Activated CD4-positive, alpha-beta memory T cell treated with anti-CD3 and anti-CD28 coated beads for 36 hours (primary cell): ENCODE measurements around the gene DOK3. TPM values are rescaled to one million over a fixed set of nuclear protein-coding genes. Genes with fewer than 3 reads are reported as not detected.

ENCODE experiments used
- CTCF ChIA-PET: fragments of 350-600 bp; sonication (Branson Sonifier 250); formaldehyde crosslinking; loops from one replicate; lab custom pipeline; 2021; ENCODE audit warnings: antibody characterized with exemption, inconsistent platforms; lab: Charles Lee
- POLR2A ChIA-PET: fragments of 350-600 bp; sonication (Branson Sonifier 250); formaldehyde crosslinking; loops from one replicate; lab custom pipeline; 2021; ENCODE audit warnings: antibody characterized with exemption; lab: Charles Lee
- DNase-seq: peaks from one replicate; pipeline ENCODE4 v3.0.0-alpha.2; 2020
- H3K27ac Mint-ChIP-seq: one replicate; pipeline ENCODE4 v1.8.0; 2021; ENCODE audit warnings: mixed read lengths
- H3K27me3 Mint-ChIP-seq: one replicate; pipeline ENCODE4 v1.8.0; 2021; ENCODE audit warnings: mixed read lengths
- H3K36me3 Mint-ChIP-seq: one replicate; pipeline ENCODE4 v1.8.0; 2021; ENCODE audit warnings: mixed read lengths
- H3K4me1 Mint-ChIP-seq: one replicate; pipeline ENCODE4 v1.8.0; 2021; ENCODE audit warnings: low read depth, mixed read lengths
- H3K4me3 Mint-ChIP-seq: one replicate; pipeline ENCODE4 v1.8.0; 2021; ENCODE audit warnings: mild to moderate bottlenecking, mixed read lengths
- H3K9me3 Mint-ChIP-seq: one replicate; pipeline ENCODE4 v1.8.0; 2021; ENCODE audit warnings: mixed read lengths
- intact Hi-C: fragments of 100-400 bp; cut with micrococcal nuclease; formaldehyde crosslinking; loops from one replicate; pipeline ENCODE4 v1.15.1; 2023
- total RNA-seq, 2 experiments: library from RNA; stranded (reverse); gene quantifications; one replicate each; pipeline ENCODE4 v1.2.3, GENCODE V29; 2021

Gene DOK3
- total RNA-seq = 1 to 10 TPM in 1 of 2 experiments, under 1 TPM in 1; 0.52 to 1.3 TPM

GRCh38 chr5:177509381-177509951 is at the start of gene DOK3:
Gene DOK3, minus strand, starts transcription at chr5:177509826. Its CDS starts 286 bp downstream, at chr5:177509540.
- Mint-ChIP-seq H3K4me1 (peaks cover 2% of the 10 kb centered on the region), H3K27me3 (no peaks in the 10 kb centered on the region), H3K9me3 (no peaks in the 10 kb centered on the region), H3K27ac (no peak within 1 kb of the TSS), H3K4me3 (no peak within 1 kb of the TSS), H3K36me3 (peaks cover 29% of the 10 kb centered on the region)
- ChIA-PET CTCF (interaction anchor here (1.4 to 3.2 kb wide), 2 partner anchors 9 to 200 kb away, joined by 4 to 12 read pairs; no protein-coding TSS in a partner anchor), POLR2A (no interaction called here)
- no peak for DNase-seq
- intact Hi-C loops = no loop called here

DNA sequence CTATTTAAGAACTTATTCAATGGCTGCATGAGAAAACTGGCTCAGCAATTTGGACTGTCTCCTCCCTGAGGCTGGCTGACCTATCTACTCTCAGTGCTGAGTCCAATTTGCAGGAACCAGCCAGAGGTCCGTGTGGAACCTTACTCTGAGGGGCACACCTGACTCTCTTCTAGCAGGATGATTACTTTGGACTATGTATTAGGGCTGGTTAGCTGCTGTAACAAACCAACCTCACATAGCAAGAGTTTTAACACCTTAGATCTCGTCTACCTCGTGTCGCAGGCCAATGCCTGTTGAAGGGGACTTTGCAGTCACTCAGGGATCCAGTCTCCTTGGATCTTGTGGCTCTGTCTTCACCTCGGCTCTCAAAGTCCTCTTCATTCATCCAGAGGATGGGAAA is 48.2 kb upstream of the DOK3 start:
- H3K36me3 Mint-ChIP-seq = no peaks in the 10 kb centered on the region
- DNase-seq = no peak
- no peak overlapping the region for H3K4me3 Mint-ChIP-seq
- intact Hi-C loops = no loop called here
- peaks cover 25% of the 10 kb centered on the region for H3K4me1 Mint-ChIP-seq
- H3K9me3 Mint-ChIP-seq = no peaks in the 10 kb centered on the region
- ChIA-PET POLR2A (no interaction called here), CTCF (no interaction called here)
- H3K27ac Mint-ChIP-seq = no peak overlapping the region
- H3K27me3 Mint-ChIP-seq = no peaks in the 10 kb centered on the region

GRCh38 chr5:177557041-177557647 is 47.5 kb upstream of the DOK3 start:
- CTCF ChIA-PET = interaction anchor here (0.6 kb wide), 1 partner anchor 88 kb away, joined by 3 read pairs; no protein-coding TSS in a partner anchor
- Mint-ChIP-seq H3K9me3 (no peaks in the 10 kb centered on the region), H3K4me1 (peaks cover 32% of the 10 kb centered on the region), H3K4me3 (no peak overlapping the region), H3K36me3 (peaks cover 2% of the 10 kb centered on the region), H3K27ac (no peak overlapping the region), H3K27me3 (no peaks in the 10 kb centered on the region)
- DNase-seq = peak; percentile 13
- intact Hi-C loops = no loop called here
- POLR2A ChIA-PET = no interaction called here

DNA sequence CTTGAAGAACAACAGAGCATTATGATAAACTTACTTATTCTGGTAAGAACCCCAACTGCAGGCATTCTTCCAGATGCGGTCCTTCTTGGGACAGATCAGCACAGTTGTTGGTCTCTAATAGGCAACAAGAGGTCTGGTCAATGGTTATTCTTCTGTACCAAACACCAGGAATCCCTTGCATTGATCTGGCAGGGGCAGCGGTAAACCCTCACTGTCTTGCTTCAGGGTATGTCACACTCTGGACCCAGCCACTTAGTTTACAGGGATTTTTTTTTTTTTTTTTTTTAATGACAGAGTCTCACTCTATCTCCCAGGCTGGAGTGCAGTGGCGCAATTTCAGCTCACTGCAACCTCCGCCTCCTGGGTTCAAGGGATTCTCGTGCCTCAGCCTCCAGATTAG is 46.0 kb upstream of the DOK3 start:
- no peak overlapping the region for H3K27ac Mint-ChIP-seq
- H3K4me1 Mint-ChIP-seq = peaks cover 35% of the 10 kb centered on the region
- ChIA-PET POLR2A (interaction anchor here (0.6 kb wide), 1 partner anchor 33 kb away, joined by 3 read pairs; no protein-coding TSS in a partner anchor), CTCF (interaction anchor here (0.6 to 0.7 kb wide), 2 partner anchors 52 to 602 kb away, joined by 3 to 4 read pairs; no protein-coding TSS in a partner anchor)
- H3K4me3 Mint-ChIP-seq = no peak overlapping the region
- peaks cover 5% of the 10 kb centered on the region for H3K36me3 Mint-ChIP-seq
- intact Hi-C loops = no loop called here
- DNase-seq = no peak
- no peaks in the 10 kb centered on the region for H3K9me3 Mint-ChIP-seq
- H3K27me3 Mint-ChIP-seq = no peaks in the 10 kb centered on the region

DNA sequence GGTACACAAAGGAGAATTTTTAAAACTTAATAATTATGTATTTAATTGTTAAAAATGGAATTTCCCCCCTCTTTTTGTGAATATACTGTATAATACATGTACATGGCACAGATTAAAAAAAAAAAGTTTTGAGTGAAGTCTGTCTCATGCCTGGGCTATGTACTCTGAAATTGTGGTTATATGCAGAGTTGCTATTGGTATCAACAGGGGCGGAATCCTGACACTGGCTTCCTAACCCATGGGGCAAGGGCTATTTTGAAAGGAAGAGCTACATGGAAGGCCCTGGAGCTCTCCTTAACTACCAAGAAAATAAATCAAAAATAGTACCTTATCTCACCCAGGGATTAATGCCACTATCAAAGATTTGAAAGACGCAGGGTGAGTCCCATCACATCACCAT is 45.6 kb upstream of the DOK3 start:
- intact Hi-C loops = no loop called here
- CTCF ChIA-PET = interaction anchor here (0.7 kb wide), 1 partner anchor 602 kb away, joined by 4 read pairs; no protein-coding TSS in a partner anchor
- no peaks in the 10 kb centered on the region for H3K27me3 Mint-ChIP-seq

GRCh38 chr5:177554474-177555111 is 45.0 kb upstream of the DOK3 start, which contains the start of gene FAM193B:
Gene FAM193B, minus strand, starts transcription at chr5:177554563. Its CDS starts 105 bp downstream, at chr5:177554458.
- Mint-ChIP-seq H3K27ac (peak within 1 kb of the TSS; percentile 51), H3K4me1 (peaks cover 35% of the 10 kb centered on the region), H3K36me3 (peaks cover 8% of the 10 kb centered on the region), H3K9me3 (no peaks in the 10 kb centered on the region), H3K27me3 (no peaks in the 10 kb centered on the region), H3K4me3 (peak within 1 kb of the TSS; percentile 85)
- ChIA-PET POLR2A (no interaction called here), CTCF (no interaction called here)
- peak; percentile 98 for DNase-seq
- intact Hi-C loops = loop anchor here (1.0 to 5.0 kb wide), 2 partner anchors 37 to 38 kb away; partner anchors contain the start of genes DDX41 and TMED9

More for the DNA sequence above, 45.6 kb upstream of the DOK3 start:
- peaks cover 35% of the 10 kb centered on the region for H3K4me1 Mint-ChIP-seq
- H3K4me3 Mint-ChIP-seq = peak overlapping the region; percentile 85
- peaks cover 8% of the 10 kb centered on the region for H3K36me3 Mint-ChIP-seq
- DNase-seq = no peak
- POLR2A ChIA-PET = no interaction called here
- H3K27ac Mint-ChIP-seq = no peak overlapping the region
- H3K9me3 Mint-ChIP-seq = no peaks in the 10 kb centered on the region

DNA sequence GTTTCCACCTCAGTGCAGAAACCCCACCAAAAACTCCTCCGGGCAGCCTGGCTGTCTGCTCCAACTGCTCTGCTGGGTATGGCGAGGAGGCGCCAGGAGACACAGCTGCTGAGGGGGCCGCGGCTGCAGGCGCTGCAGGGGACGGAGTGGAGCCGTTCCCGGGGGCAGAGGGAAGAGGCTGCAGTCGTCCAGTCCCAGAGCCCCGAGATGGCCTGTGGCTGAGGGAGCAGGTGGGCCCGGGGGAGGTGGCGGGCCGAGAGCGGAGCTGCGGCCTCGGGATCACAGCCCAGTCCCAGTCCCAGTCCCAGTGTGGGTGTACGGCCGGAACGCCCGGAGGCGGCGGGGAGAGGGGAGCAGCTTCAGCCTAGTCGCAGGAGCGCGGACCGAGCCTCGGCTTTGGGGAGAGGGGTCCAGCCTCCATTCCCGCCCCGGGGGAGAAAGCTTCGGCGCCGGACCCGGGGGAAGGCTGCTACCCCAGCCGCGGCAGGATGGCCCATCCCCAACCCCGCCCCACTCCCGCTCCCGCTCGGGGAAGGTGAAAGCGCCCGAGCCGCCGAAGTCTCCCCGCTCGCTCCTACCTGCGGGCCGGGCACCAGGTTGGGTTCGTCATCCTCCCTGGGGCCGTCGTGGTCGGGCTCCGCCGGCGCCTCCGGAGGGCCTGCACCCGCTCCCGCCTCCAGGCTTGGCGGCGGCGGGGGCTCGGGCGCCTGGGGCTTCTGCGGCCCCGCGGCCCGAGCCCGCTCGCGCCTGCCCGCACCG is 44.2 kb upstream of the DOK3 start:
- CTCF ChIA-PET = no interaction called here
- Mint-ChIP-seq H3K4me1 (peaks cover 36% of the 10 kb centered on the region), H3K27me3 (no peaks in the 10 kb centered on the region), H3K36me3 (peaks cover 8% of the 10 kb centered on the region), H3K27ac (peak overlapping the region; percentile 5), H3K4me3 (peak overlapping the region; percentile 64), H3K9me3 (no peaks in the 10 kb centered on the region)
- DNase-seq = peak; percentile 62
- intact Hi-C loops = loop anchor here (1.0 to 5.0 kb wide), 2 partner anchors 37 to 38 kb away; partner anchors contain the start of genes DDX41 and TMED9
- POLR2A ChIA-PET = no interaction called here

- Mint-ChIP-seq H3K36me3 (peaks cover 8% of the 10 kb centered on the region), H3K4me3 (peak overlapping the region; percentile 64), H3K27ac (no peak overlapping the region), H3K9me3 (no peaks in the 10 kb centered on the region), H3K27me3 (no peaks in the 10 kb centered on the region), H3K4me1 (peaks cover 38% of the 10 kb centered on the region)
- no peak for DNase-seq
- intact Hi-C loops = loop anchor here (5.0 kb wide), 1 partner anchor 36 kb away; the partner anchor contains the start of gene DDX41
- ChIA-PET POLR2A (no interaction called here), CTCF (no interaction called here)
Measured at GRCh38 chr5:177552839-177553455, 43.3 kb upstream of the DOK3 start.

GRCh38 chr5:177550122-177550521 is 40.5 kb upstream of the DOK3 start:
- no peak for DNase-seq
- Mint-ChIP-seq H3K4me3 (no peak overlapping the region), H3K36me3 (peaks cover 8% of the 10 kb centered on the region), H3K4me1 (peaks cover 38% of the 10 kb centered on the region), H3K27me3 (no peaks in the 10 kb centered on the region), H3K27ac (no peak overlapping the region), H3K9me3 (no peaks in the 10 kb centered on the region)
- POLR2A ChIA-PET = no interaction called here
- intact Hi-C loops = loop anchor here (5.0 kb wide), 1 partner anchor 33 kb away; the partner anchor contains the start of gene DDX41
- CTCF ChIA-PET = interaction anchor here (0.9 to 1.1 kb wide), 2 partner anchors 11 to 52 kb away, joined by 3 to 4 read pairs; no protein-coding TSS in a partner anchor

- H3K4me3 Mint-ChIP-seq = no peak overlapping the region
Measured at GRCh38 chr5:177548495-177548894, 38.9 kb upstream of the DOK3 start.

GRCh38 chr5:177547736-177548135 is 38.1 kb upstream of the DOK3 start:
- H3K4me1 Mint-ChIP-seq = peaks cover 26% of the 10 kb centered on the region
- no peaks in the 10 kb centered on the region for H3K27me3 Mint-ChIP-seq
- DNase-seq = no peak
- intact Hi-C loops = no loop called here
- no peaks in the 10 kb centered on the region for H3K9me3 Mint-ChIP-seq
- H3K36me3 Mint-ChIP-seq = peaks cover 8% of the 10 kb centered on the region
- no peak overlapping the region for H3K4me3 Mint-ChIP-seq
- H3K27ac Mint-ChIP-seq = no peak overlapping the region
- POLR2A ChIA-PET = no interaction called here
- CTCF ChIA-PET = interaction anchor here (0.7 to 1.6 kb wide), 2 partner anchors 13 to 145 kb away, joined by 4 to 8 read pairs; no protein-coding TSS in a partner anchor

More at GRCh38 chr5:177548495-177548894, 38.9 kb upstream of the DOK3 start:
- H3K27me3 Mint-ChIP-seq = no peaks in the 10 kb centered on the region
- POLR2A ChIA-PET = no interaction called here
- CTCF ChIA-PET = interaction anchor here (0.7 to 1.6 kb wide), 2 partner anchors 12 to 145 kb away, joined by 4 to 8 read pairs; no protein-coding TSS in a partner anchor
- H3K4me1 Mint-ChIP-seq = peaks cover 34% of the 10 kb centered on the region
- DNase-seq = no peak
- no peak overlapping the region for H3K27ac Mint-ChIP-seq
- intact Hi-C loops = no loop called here
- H3K36me3 Mint-ChIP-seq = peaks cover 8% of the 10 kb centered on the region
- H3K9me3 Mint-ChIP-seq = no peaks in the 10 kb centered on the region
